ENCODE data around the gene EDN3.

The EDN3 gene

GRCh38 chr20:59365611-59366285 is 65.3 kb downstream of the EDN3 start:
- no peak for DNase-seq (ENCODE audit: low read depth)

- DNase-seq (ENCODE audit: low read depth) = no peak
Measured at GRCh38 chr20:59371431-59371830, 71.0 kb downstream of the EDN3 start.

- DNase-seq (ENCODE audit: low read depth) = no peak
Measured at GRCh38 chr20:59374261-59374660, 73.8 kb downstream of the EDN3 start.

GRCh38 chr20:59375541-59375940 is 75.1 kb downstream of the EDN3 start:
- no peak for DNase-seq (ENCODE audit: low read depth)
